T-helper 1 cell treated with Interleukin-12 subunit alpha and Interleukin-12 subunit beta and Interleukin-4 antibody, amounts not matched to agents 30 μg/mL and 1 μg/mL, for 36 hours (primary cell): ENCODE measurements around the gene RAB12.
"Not testable (repeated sequence)": the region's sequence is repeated elsewhere in the genome, so short reads cannot be mapped to it uniquely, and the experiment has no call there.

Source experiments
- H3K27ac Mint-ChIP-seq: one replicate; pipeline ENCODE4 v1.8.0; 2021; ENCODE audit warnings: mild to moderate bottlenecking, mixed read lengths
- H3K27me3 Mint-ChIP-seq: one replicate; pipeline ENCODE4 v1.8.0; 2021; ENCODE audit warnings: low read depth, mixed read lengths
- H3K36me3 Mint-ChIP-seq: one replicate; pipeline ENCODE4 v1.8.0; 2021; ENCODE audit warnings: low read depth, mixed read lengths
- H3K4me1 Mint-ChIP-seq: one replicate; pipeline ENCODE4 v1.8.0; 2021; ENCODE audit warnings: low read depth, mixed read lengths
- H3K4me3 Mint-ChIP-seq: one replicate; pipeline ENCODE4 v1.8.0; 2021; ENCODE audit warnings: mild to moderate bottlenecking, moderate library complexity, mixed read lengths
- H3K9me3 Mint-ChIP-seq: one replicate; pipeline ENCODE4 v1.8.0; 2021; ENCODE audit warnings: mixed read lengths

The RAB12 gene

GRCh38 chr18:8608795-8609658, at the start of gene RAB12:
RAB12 (plus strand) TSS chr18:8609437; CDS start chr18:8609440, 3 bp downstream.
- Mint-ChIP-seq H3K36me3 (peaks cover 8% of the 10 kb centered on the region), H3K27ac (peak within 1 kb of the TSS; percentile 94), H3K27me3 (peaks cover 30% of the 10 kb centered on the region), H3K4me3 (peak within 1 kb of the TSS; percentile 97), H3K4me1 (peaks cover 40% of the 10 kb centered on the region), H3K9me3 (no peaks in the 10 kb centered on the region)

- Mint-ChIP-seq H3K4me1 (no peaks in the 10 kb centered on the region), H3K9me3 (no peaks in the 10 kb centered on the region), H3K27me3 (no peaks in the 10 kb centered on the region), H3K36me3 (no peaks in the 10 kb centered on the region), H3K4me3 (no peak overlapping the region), H3K27ac (no peak overlapping the region)
Measured at GRCh38 chr18:8559612-8560186, 49.5 kb upstream of the RAB12 start.

GRCh38 chr18:8561123-8561910, 47.9 kb upstream of the RAB12 start:
- no peak overlapping the region for H3K27ac Mint-ChIP-seq
- H3K9me3 Mint-ChIP-seq = no peaks in the 10 kb centered on the region
- no peaks in the 10 kb centered on the region for H3K4me1 Mint-ChIP-seq
- H3K27me3 Mint-ChIP-seq = no peaks in the 10 kb centered on the region
- no peak overlapping the region for H3K4me3 Mint-ChIP-seq
- H3K36me3 Mint-ChIP-seq = no peaks in the 10 kb centered on the region

GRCh38 chr18:8562070-8562469, 47.2 kb upstream of the RAB12 start:
- H3K9me3 Mint-ChIP-seq = no peaks in the 10 kb centered on the region
- H3K4me1 Mint-ChIP-seq = no peaks in the 10 kb centered on the region
- H3K36me3 Mint-ChIP-seq = no peaks in the 10 kb centered on the region
- no peak overlapping the region for H3K4me3 Mint-ChIP-seq
- H3K27ac Mint-ChIP-seq = no peak overlapping the region
- H3K27me3 Mint-ChIP-seq = no peaks in the 10 kb centered on the region

- H3K9me3 Mint-ChIP-seq = no peaks in the 10 kb centered on the region
- H3K4me3 Mint-ChIP-seq = no peak overlapping the region
- H3K27ac Mint-ChIP-seq = no peak overlapping the region
- no peaks in the 10 kb centered on the region for H3K27me3 Mint-ChIP-seq
- H3K4me1 Mint-ChIP-seq = no peaks in the 10 kb centered on the region
- H3K36me3 Mint-ChIP-seq = no peaks in the 10 kb centered on the region
Measured at GRCh38 chr18:8562919-8563318, 46.3 kb upstream of the RAB12 start.

GRCh38 chr18:8571399-8571798, 37.8 kb upstream of the RAB12 start:
- Mint-ChIP-seq H3K4me1 (no peaks in the 10 kb centered on the region), H3K4me3 (no peak overlapping the region), H3K27me3 (no peaks in the 10 kb centered on the region), H3K36me3 (no peaks in the 10 kb centered on the region), H3K27ac (no peak overlapping the region), H3K9me3 (no peaks in the 10 kb centered on the region)

GRCh38 chr18:8573766-8574165, 35.5 kb upstream of the RAB12 start:
- not testable (repeated sequence) for H3K27me3 Mint-ChIP-seq, H3K9me3 Mint-ChIP-seq, H3K36me3 Mint-ChIP-seq, H3K4me3 Mint-ChIP-seq, H3K4me1 Mint-ChIP-seq, H3K27ac Mint-ChIP-seq

GRCh38 chr18:8584798-8585197, 24.4 kb upstream of the RAB12 start:
- Mint-ChIP-seq H3K4me1 (no peaks in the 10 kb centered on the region), H3K4me3 (no peak overlapping the region), H3K27me3 (peaks cover 19% of the 10 kb centered on the region), H3K36me3 (no peaks in the 10 kb centered on the region), H3K27ac (no peak overlapping the region), H3K9me3 (peaks cover 7% of the 10 kb centered on the region)

- Mint-ChIP-seq H3K27me3 (peaks cover 23% of the 10 kb centered on the region), H3K9me3 (peaks cover 18% of the 10 kb centered on the region), H3K36me3 (no peaks in the 10 kb centered on the region), H3K4me3 (no peak overlapping the region), H3K4me1 (no peaks in the 10 kb centered on the region), H3K27ac (no peak overlapping the region)
Measured at GRCh38 chr18:8586941-8587340, 22.3 kb upstream of the RAB12 start.

GRCh38 chr18:8595445-8595844, 13.8 kb upstream of the RAB12 start:
- H3K4me3 Mint-ChIP-seq = no peak overlapping the region
- no peak overlapping the region for H3K27ac Mint-ChIP-seq
- H3K27me3 Mint-ChIP-seq = no peaks in the 10 kb centered on the region
- no peaks in the 10 kb centered on the region for H3K36me3 Mint-ChIP-seq
- H3K4me1 Mint-ChIP-seq = no peaks in the 10 kb centered on the region
- peaks cover 5% of the 10 kb centered on the region for H3K9me3 Mint-ChIP-seq

GRCh38 chr18:8601277-8602032, 7.8 kb upstream of the RAB12 start:
- H3K4me3 Mint-ChIP-seq = no peak overlapping the region
- peaks cover 2% of the 10 kb centered on the region for H3K36me3 Mint-ChIP-seq
- no peaks in the 10 kb centered on the region for H3K9me3 Mint-ChIP-seq
- H3K27ac Mint-ChIP-seq = peak overlapping the region; percentile 42
- H3K27me3 Mint-ChIP-seq = peaks cover 9% of the 10 kb centered on the region
- H3K4me1 Mint-ChIP-seq = peaks cover 22% of the 10 kb centered on the region

- H3K27me3 Mint-ChIP-seq = peaks cover 10% of the 10 kb centered on the region
- no peaks in the 10 kb centered on the region for H3K9me3 Mint-ChIP-seq
- peaks cover 2% of the 10 kb centered on the region for H3K36me3 Mint-ChIP-seq
- H3K27ac Mint-ChIP-seq = peak overlapping the region; percentile 42
- H3K4me3 Mint-ChIP-seq = no peak overlapping the region
- H3K4me1 Mint-ChIP-seq = peaks cover 22% of the 10 kb centered on the region
Measured at GRCh38 chr18:8602040-8602439, 7.2 kb upstream of the RAB12 start.

GRCh38 chr18:8602557-8602956, 6.7 kb upstream of the RAB12 start:
- Mint-ChIP-seq H3K4me1 (peaks cover 22% of the 10 kb centered on the region), H3K9me3 (no peaks in the 10 kb centered on the region), H3K27ac (no peak overlapping the region), H3K27me3 (peaks cover 16% of the 10 kb centered on the region), H3K36me3 (peaks cover 2% of the 10 kb centered on the region), H3K4me3 (no peak overlapping the region)
